Measurements from ENCODE around the gene ART4.

ART4 gene

DNA sequence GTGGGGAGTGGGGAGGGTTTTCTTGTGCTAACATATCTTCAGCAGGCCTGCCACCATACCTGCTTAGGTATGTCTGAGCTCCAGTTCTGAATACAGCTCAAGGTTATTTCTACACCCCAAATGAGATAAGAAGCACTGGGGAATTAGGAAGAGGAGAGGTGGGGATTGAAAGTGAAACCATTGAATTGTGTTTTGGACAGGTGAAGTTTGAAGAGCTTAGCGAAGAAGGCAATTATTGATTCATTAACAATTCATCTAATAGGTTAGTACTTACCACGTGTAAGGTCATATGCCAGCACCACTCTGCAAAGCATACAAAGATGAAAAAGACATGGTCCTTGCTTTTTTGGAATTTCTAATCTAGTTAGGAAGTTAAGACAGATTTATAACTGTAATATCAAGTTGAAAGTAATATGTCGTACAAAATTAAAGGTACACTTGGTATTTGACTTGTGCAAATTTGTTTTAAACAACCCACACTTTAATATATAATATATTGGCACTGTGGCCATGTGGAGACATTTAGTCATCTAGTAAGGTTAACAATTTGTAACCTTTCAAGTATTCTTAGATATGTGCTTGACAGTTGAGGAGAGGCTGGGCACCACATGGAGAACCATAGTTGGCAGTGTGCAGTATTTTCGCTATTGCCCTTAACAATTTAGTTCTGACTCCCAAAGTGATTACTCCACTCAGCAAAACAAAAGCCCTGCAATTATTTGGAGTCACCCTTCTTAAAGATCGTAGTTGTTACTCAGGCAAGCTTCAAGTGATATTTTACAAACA lies 33.0 kb downstream of the ART4 start:
- DNase-seq: no peak

DNA sequence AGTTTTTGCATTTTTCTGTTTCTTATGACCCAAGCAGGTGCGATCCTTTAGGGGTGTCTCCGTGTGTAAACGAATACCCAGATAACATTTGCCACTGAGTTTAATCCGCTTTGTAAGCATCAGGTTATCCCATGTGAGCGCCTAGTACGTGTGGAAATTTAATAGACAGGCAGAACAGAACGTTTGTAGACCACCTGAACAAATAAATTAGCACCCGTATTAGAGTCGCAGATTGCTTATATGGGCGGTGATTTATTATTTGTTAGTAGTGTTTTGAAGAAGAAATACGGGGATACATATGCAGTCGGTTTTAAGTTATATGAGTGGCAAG lies 39.5 kb downstream of the ART4 start:
- DNase-seq: no peak

DNA sequence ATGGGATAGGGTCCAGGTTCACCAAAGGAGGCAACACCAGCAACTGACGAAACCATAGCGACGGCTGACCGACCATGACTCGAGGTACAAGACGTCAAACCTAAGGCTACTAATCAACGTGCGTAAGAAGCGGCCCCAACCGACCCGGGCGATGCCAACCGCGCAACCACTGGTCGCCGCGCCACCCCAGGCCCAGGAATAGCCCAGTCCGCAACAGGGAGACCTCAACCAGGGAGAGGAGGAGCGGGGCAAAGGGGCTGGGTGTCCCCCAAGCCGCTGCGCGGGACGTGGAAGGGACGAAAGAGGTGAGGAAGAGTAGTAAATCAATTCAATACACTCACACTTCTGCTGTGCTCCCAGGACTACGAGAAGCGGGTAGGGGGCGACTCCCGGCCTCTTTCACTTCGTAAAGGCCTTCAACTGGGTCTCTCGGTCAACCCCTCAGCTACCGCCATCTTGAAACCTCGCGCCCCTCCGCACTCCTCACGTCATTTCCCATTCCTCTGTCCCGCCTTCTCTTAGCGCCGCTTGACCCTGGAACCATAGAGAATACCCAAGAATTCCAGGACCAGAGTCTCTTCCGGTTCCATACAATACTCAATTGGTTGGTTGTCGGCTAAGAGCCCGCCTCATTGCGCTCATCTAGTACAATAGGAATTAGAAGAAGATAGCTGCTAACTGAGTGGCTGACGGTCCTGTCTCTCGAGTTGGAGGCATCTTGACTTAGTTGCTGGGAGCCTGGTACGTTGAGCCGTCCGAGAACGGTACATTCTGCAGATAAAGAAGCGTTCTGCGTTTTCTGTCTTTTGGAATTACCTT lies 40.1 kb downstream of the ART4 start, which contains the start of the genes C12orf60 and WBP11:
C12orf60 (plus strand) TSS at position 660 of the 819 bp plus-strand sequence. CDS start 19,266 bp downstream, outside the sequence.
WBP11 (minus strand) TSS at position 468 of the 819 bp plus-strand sequence. CDS start 2,095 bp downstream, outside the sequence.
- peak; percentile 94 for DNase-seq

DNA sequence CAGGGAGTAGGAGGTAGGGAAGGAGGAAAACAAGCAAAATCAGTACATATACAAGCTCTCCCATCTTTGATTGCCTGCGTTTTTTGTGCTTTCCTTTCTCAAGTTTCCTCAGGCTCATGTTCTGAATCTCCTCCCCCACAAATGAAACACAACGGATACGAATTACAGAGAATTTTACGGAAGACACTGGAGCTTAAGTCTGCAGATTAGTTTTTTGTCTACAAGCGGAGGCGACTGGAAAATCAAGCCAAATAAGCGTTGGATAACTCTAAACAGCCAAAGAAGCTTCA lies 40.7 kb downstream of the ART4 start:
- no peak for DNase-seq

DNA sequence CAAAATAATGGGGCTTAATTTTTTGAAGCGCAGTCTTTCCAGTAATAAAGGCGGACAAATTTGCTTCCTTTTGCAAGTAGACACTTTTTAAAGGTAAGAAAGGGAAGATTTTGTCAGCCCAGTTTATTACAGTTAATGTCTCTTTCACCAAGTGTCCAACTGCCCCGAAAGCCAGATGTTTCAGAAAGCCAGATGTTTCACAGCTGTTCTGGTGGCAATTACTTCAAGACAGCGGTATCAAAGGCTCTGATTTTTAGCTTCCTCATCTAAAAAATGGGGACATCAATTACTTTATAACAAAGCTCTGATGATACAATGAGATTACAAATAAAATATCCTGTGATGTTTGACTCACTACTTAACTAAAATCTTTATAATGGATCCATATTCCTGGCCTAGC lies 41.1 kb downstream of the ART4 start:
- DNase-seq: no peak

DNA sequence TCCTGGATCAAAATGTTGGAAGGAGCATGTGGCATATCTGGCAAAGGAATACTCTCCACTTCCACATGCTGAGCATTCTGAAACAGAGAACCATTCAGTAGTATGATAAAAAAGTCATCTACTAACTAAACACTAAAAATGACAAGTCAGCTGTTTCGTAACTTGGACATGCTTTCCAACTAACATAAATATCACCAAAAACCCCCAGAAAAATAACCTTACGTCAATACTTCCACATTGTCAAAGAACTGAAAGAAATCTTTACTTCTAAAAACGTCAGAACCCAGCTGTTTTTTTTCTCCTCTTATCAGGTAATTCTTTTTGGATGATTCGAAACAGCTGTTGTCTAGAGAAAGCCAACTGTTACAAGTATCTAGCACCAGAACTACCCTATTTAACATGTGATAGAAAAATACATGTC lies 48.3 kb downstream of the ART4 start:
- no peak for DNase-seq

GRCh38 chr12:14785568-14785967 lies 57.8 kb downstream of the ART4 start:
- DNase-seq: no peak

GRCh38 chr12:14784471-14784870 lies 58.9 kb downstream of the ART4 start:
- DNase-seq: no peak

GRCh38 chr12:14782756-14783155 lies 60.6 kb downstream of the ART4 start:
- DNase-seq: no peak

DNA sequence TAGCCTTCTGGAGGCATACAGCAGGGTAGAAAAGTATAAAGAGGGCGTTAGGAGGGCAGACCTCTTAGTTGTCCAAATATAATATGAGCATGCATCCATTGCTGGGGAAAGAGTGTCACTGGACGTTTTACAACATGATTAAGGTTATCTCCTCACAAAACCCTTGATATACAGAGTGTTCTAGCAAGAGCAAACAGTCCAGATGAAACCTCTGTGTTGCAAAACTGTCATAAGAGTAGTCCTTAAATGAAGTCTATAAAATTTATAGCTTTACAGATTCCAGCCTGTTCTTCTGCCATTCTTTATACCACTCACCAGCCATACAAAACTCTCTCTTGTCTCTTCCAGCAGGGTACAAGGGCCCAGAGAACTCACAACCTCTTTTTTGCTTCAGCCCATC lies 61.8 kb downstream of the ART4 start:
- DNase-seq: no peak

GRCh38 chr12:14780859-14781258 lies 62.5 kb downstream of the ART4 start:
- DNase-seq: no peak

DNA sequence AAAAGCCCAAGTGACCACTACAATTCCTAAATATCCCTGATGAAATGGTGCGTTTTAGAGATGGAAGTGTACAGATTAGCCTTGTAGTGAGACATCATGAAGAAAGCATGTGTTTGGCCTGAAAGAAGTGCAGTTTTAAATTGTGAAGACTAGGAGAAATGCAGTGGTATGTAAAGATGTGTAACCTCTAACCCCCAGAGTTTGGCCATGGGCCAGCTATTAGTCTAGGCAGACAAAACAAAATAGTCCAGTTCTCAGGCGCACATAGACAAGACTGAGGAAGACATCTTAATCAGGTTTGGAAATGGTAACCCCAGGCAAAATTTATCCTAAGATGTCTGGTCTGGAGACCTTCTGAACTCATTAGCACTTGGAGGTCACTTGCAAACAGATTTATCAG lies 63.5 kb downstream of the ART4 start:
- no peak for DNase-seq

DNA sequence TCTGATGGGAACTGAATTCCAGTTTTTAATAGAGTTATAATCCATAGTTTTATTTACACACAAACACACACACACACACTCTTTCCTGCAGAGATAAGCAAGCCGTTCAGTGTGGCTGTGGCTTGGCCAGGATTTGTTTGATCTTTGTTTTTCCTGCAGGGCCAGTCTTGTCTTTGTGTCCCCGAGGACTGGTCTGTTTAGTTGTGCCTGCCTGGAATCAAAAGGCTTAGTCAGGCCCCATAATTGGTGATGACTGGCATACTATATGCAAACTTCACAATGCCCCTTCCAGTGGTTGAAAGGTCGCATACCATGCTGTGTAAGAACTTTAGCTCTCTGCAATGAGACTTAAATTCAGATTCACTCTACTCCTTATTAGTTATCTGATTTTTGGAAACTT lies 66.1 kb downstream of the ART4 start:
- no peak for DNase-seq

- no peak for DNase-seq
Measured at GRCh38 chr12:14776236-14776961, 66.9 kb downstream of the ART4 start.

GRCh38 chr12:14775636-14775980 lies 67.7 kb downstream of the ART4 start:
- no peak for DNase-seq

Data from CD4-positive, alpha-beta T cell treated with Interleukin-15 for 1 hour (primary cell).